ENCODE results near the gene FBLN1. TPM values are rescaled to one million over a fixed set of nuclear protein-coding genes. Genes with fewer than 3 reads are reported as not detected.

FBLN1 gene
- total RNA-seq, 1 experiment from 2014 or later, result 183 TPM

GRCh38 chr22:45563362-45564040, 60.8 kb downstream of the FBLN1 start (continued):
- TF ChIP-seq ATF6 (CRISPR knock-in tag; IDR thresholded peaks at IDR 0.05), result no peak
- no peak for TF ChIP-seq NFYB (CRISPR knock-in tag; conservative IDR thresholded peaks at IDR 0.05; ENCODE audit: low read depth)
- no peak for TF ChIP-seq ZNF219 (CRISPR knock-in tag; IDR thresholded peaks at IDR 0.05; ENCODE audit: borderline replicate concordance)
- no peak for TF ChIP-seq ARID4B (CRISPR knock-in tag; IDR thresholded peaks at IDR 0.05; ENCODE audit: borderline replicate concordance)
- no peak for TF ChIP-seq RORB (CRISPR knock-in tag; IDR thresholded peaks at IDR 0.05)
- TF ChIP-seq STAT6 (CRISPR knock-in tag; conservative IDR thresholded peaks at IDR 0.05; ENCODE audit: low read depth), result no peak
- TF ChIP-seq ATF1 (CRISPR knock-in tag; IDR thresholded peaks at IDR 0.05), result no peak

GRCh38 chr22:45564349-45565030, 61.8 kb downstream of the FBLN1 start:
- TF ChIP-seq, protein P1, sequence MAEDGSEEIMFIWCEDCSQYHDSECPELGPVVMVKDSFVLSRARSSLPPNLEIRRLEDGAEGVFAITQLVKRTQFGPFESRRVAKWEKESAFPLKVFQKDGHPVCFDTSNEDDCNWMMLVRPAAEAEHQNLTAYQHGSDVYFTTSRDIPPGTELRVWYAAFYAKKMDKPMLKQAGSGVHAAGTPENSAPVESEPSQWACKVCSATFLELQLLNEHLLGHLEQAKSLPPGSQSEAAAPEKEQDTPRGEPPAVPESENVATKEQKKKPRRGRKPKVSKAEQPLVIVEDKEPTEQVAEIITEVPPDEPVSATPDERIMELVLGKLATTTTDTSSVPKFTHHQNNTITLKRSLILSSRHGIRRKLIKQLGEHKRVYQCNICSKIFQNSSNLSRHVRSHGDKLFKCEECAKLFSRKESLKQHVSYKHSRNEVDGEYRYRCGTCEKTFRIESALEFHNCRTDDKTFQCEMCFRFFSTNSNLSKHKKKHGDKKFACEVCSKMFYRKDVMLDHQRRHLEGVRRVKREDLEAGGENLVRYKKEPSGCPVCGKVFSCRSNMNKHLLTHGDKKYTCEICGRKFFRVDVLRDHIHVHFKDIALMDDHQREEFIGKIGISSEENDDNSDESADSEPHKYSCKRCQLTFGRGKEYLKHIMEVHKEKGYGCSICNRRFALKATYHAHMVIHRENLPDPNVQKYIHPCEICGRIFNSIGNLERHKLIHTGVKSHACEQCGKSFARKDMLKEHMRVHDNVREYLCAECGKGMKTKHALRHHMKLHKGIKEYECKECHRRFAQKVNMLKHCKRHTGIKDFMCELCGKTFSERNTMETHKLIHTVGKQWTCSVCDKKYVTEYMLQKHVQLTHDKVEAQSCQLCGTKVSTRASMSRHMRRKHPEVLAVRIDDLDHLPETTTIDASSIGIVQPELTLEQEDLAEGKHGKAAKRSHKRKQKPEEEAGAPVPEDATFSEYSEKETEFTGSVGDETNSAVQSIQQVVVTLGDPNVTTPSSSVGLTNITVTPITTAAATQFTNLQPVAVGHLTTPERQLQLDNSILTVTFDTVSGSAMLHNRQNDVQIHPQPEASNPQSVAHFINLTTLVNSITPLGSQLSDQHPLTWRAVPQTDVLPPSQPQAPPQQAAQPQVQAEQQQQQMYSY (CRISPR knock-in tag; IDR thresholded peaks at IDR 0.05), result no peak
- TF ChIP-seq GABPB1 (CRISPR knock-in tag; IDR thresholded peaks at IDR 0.05) (no peak), NFE2L1 (CRISPR knock-in tag; IDR thresholded peaks at IDR 0.05) (no peak), ZSCAN18 (CRISPR knock-in tag; IDR thresholded peaks at IDR 0.05) (no peak), MYBL2 (CRISPR knock-in tag; IDR thresholded peaks at IDR 0.05) (no peak), JAZF1 (CRISPR knock-in tag; IDR thresholded peaks at IDR 0.05) (no peak), RORB (CRISPR knock-in tag; IDR thresholded peaks at IDR 0.05) (no peak), ZNF423 (CRISPR knock-in tag; IDR thresholded peaks at IDR 0.05) (no peak), ZBTB21 (CRISPR knock-in tag; IDR thresholded peaks at IDR 0.05; ENCODE audit: borderline replicate concordance) (no peak)
- TF ChIP-seq, protein P2, sequence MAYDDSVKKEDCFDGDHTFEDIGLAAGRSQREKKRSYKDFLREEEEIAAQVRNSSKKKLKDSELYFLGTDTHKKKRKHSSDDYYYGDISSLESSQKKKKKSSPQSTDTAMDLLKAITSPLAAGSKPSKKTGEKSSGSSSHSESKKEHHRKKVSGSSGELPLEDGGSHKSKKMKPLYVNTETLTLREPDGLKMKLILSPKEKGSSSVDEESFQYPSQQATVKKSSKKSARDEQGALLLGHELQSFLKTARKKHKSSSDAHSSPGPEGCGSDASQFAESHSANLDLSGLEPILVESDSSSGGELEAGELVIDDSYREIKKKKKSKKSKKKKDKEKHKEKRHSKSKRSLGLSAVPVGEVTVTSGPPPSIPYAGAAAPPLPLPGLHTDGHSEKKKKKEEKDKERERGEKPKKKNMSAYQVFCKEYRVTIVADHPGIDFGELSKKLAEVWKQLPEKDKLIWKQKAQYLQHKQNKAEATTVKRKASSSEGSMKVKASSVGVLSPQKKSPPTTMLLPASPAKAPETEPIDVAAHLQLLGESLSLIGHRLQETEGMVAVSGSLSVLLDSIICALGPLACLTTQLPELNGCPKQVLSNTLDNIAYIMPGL (CRISPR knock-in tag; IDR thresholded peaks at IDR 0.05), result no peak
- TF ChIP-seq, protein P3, sequence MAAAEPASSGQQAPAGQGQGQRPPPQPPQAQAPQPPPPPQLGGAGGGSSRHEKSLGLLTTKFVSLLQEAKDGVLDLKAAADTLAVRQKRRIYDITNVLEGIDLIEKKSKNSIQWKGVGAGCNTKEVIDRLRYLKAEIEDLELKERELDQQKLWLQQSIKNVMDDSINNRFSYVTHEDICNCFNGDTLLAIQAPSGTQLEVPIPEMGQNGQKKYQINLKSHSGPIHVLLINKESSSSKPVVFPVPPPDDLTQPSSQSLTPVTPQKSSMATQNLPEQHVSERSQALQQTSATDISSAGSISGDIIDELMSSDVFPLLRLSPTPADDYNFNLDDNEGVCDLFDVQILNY (CRISPR knock-in tag; IDR thresholded peaks at IDR 0.05), result no peak
- POLR2A ChIA-PET, result no interaction called here
- Mint-ChIP-seq H3K36me3 (peaks cover 54% of the 10 kb centered on the region), H3K27me3 (ENCODE audit: low read depth) (no peaks in the 10 kb centered on the region; the same call in none of the 2 replicates), H3K27ac (peak overlapping the region; percentile 46; the same call in 1 of the 2 replicates), H3K4me3 (no peak overlapping the region), H3K4me1 (peaks cover 13% of the 10 kb centered on the region), H3K9me3 (peaks cover 33% of the 10 kb centered on the region)
- ATAC-seq (no peak), DNase-seq (ENCODE audit: low spot score) (no peak)
- CTCF ChIA-PET, result interaction anchor here (1.0 to 1.8 kb wide), 2 partner anchors 13 to 299 kb away, joined by 3 to 4 read pairs; no protein-coding TSS in a partner anchor
